ENCODE data around the gene KAZN.

KAZN gene

GRCh38 chr1:14997646-14998276 is 399.3 kb downstream of the KAZN start:
- no peak overlapping the region for H2AFZ ChIP-seq (ENCODE audit: low read depth, low read length)
- H4K91ac ChIP-seq (ENCODE audit: low read length): peak overlapping the region; percentile 25
- 60% methylated on average over 12 of the region's 12 CpGs for WGBS

DNA sequence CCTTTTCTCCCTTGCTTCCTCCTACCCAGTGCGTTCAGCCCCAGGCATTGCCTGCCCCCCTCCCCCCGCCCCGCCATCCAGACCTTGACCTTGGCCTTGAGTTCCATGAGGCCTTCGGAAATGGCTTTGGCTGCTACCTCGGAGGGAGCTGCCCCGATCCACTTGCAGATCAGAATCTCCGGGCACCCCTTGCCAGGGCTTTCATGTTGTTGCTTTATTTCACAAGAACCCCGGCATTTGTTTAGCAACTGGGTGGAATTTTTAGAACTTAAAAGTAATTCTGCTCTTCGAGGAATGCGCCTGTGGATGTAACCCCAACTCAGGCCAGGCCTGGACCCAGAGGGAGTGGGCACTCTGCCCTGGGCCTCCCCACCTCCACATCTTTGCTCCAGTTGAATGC is 401.0 kb downstream of the KAZN start:
- Histone ChIP-seq H2AFZ (ENCODE audit: low read depth, low read length) (no peak overlapping the region), H3K18ac (ENCODE audit: low read depth in 1 of 2, low read length in 2 of 2) (peak overlapping the region in 1 of 2 experiments; percentile 3), H3K4ac (ENCODE audit: low read depth in 1 of 2, low read length in 2 of 2) (peak overlapping the region in 1 of 2 experiments; percentile 46), H2BK12ac (ENCODE audit: low read length in 2 of 2) (no peak overlapping the region), H3K79me1 (replicated peaks; ENCODE audit: low read length, poor library complexity, severe bottlenecking) (peaks cover 38% of the 10 kb centered on the region), H2BK120ac (ENCODE audit: low read depth, low read length) (no peak overlapping the region), H3K23ac (ENCODE audit: low read length in 2 of 2) (no peak overlapping the region), H3K9ac (ENCODE audit: low read length) (no peak overlapping the region), H3K27ac (ENCODE audit: low read length, poor library complexity, severe bottlenecking) (no peak overlapping the region), H3K4me3 (ENCODE audit: insufficient read depth in 1 of 2, low read depth in 1 of 2, low read length in 2 of 2) (no peak overlapping the region), H2BK15ac (ENCODE audit: low read depth, poor library complexity, severe bottlenecking) (peak overlapping the region; percentile 71), H3K9me3 (ENCODE audit: control insufficient read depth, low read length) (no peaks in the 10 kb centered on the region), H3K4me2 (ENCODE audit: low read length, poor library complexity, severe bottlenecking) (no peak overlapping the region), H3K36me3 (ENCODE audit: control insufficient read depth in 1 of 2, insufficient read depth in 2 of 2, low read depth in 1 of 2, low read length in 2 of 2) (peaks cover 0 to 8% of the 10 kb centered on the region in 2 experiments), H2AK5ac (ENCODE audit: low read length, severe bottlenecking) (peak overlapping the region; percentile 9), H3K4me1 (ENCODE audit: control insufficient read depth, insufficient read depth, low read depth, low read length) (peaks cover 50% of the 10 kb centered on the region), H2BK5ac (ENCODE audit: low read depth, low read length, poor library complexity, severe bottlenecking) (no peak overlapping the region), H3K27me3 (ENCODE audit: control insufficient read depth in 1 of 2, insufficient read depth in 1 of 2, low read length in 2 of 2) (no peaks in the 10 kb centered on the region), H4K8ac (ENCODE audit: low read length) (peak overlapping the region; percentile 53), H4K91ac (ENCODE audit: low read length) (no peak overlapping the region), H3K14ac (ENCODE audit: low read length in 2 of 2) (no peak overlapping the region)
- WGBS: 98% methylated on average over 10 of the region's 10 CpGs
- no peak for DNase-seq

More at GRCh38 chr1:14997646-14998276, 399.3 kb downstream of the KAZN start:
- H2BK5ac ChIP-seq (ENCODE audit: low read depth, low read length, poor library complexity, severe bottlenecking): no peak overlapping the region
- H3K4me2 ChIP-seq (ENCODE audit: low read length, poor library complexity, severe bottlenecking): no peak overlapping the region
- H3K4me1 ChIP-seq (ENCODE audit: control insufficient read depth, insufficient read depth, low read depth, low read length): peaks cover 47% of the 10 kb centered on the region
- H3K9ac ChIP-seq (ENCODE audit: low read length): peak overlapping the region; percentile 38
- DNase-seq: peak; percentile 41
- H3K9me3 ChIP-seq (ENCODE audit: control insufficient read depth, low read length): no peaks in the 10 kb centered on the region
- no peak overlapping the region for H3K4me3 ChIP-seq (ENCODE audit: insufficient read depth in 1 of 2, low read depth in 1 of 2, low read length in 2 of 2)
- peak overlapping the region; percentile 77 for H3K27ac ChIP-seq (ENCODE audit: low read length, poor library complexity, severe bottlenecking)
- peak overlapping the region; percentile 71 for H2AK5ac ChIP-seq (ENCODE audit: low read length, severe bottlenecking)
- no peak overlapping the region for H2BK120ac ChIP-seq (ENCODE audit: low read depth, low read length)
- peaks cover 0 to 13% of the 10 kb centered on the region in 2 experiments for H3K36me3 ChIP-seq (ENCODE audit: control insufficient read depth in 1 of 2, insufficient read depth in 2 of 2, low read depth in 1 of 2, low read length in 2 of 2)
- peak overlapping the region; percentile 62 for H2BK15ac ChIP-seq (ENCODE audit: low read depth, poor library complexity, severe bottlenecking)
- peak overlapping the region; percentile 62 to 95 for H2BK12ac ChIP-seq (ENCODE audit: low read length in 2 of 2)
- H3K14ac ChIP-seq (ENCODE audit: low read length in 2 of 2): peak overlapping the region in 1 of 2 experiments; percentile 86
- H4K8ac ChIP-seq (ENCODE audit: low read length): peak overlapping the region; percentile 70
- H3K18ac ChIP-seq (ENCODE audit: low read depth in 1 of 2, low read length in 2 of 2): peak overlapping the region; percentile 52 to 95
- H3K4ac ChIP-seq (ENCODE audit: low read depth in 1 of 2, low read length in 2 of 2): peak overlapping the region; percentile 55 to 74
- no peaks in the 10 kb centered on the region for H3K27me3 ChIP-seq (ENCODE audit: control insufficient read depth in 1 of 2, insufficient read depth in 1 of 2, low read length in 2 of 2)
- peak overlapping the region in 1 of 2 experiments; percentile 32 for H3K23ac ChIP-seq (ENCODE audit: low read length in 2 of 2)
- peaks cover 32% of the 10 kb centered on the region for H3K79me1 ChIP-seq (replicated peaks; ENCODE audit: low read length, poor library complexity, severe bottlenecking)

- Histone ChIP-seq H3K79me1 (replicated peaks; ENCODE audit: low read length, poor library complexity, severe bottlenecking) (peaks cover 41% of the 10 kb centered on the region), H2BK5ac (ENCODE audit: low read depth, low read length, poor library complexity, severe bottlenecking) (no peak overlapping the region), H2BK12ac (ENCODE audit: low read length in 2 of 2) (no peak overlapping the region), H3K4me1 (ENCODE audit: control insufficient read depth, insufficient read depth, low read depth, low read length) (peaks cover 47% of the 10 kb centered on the region), H2AFZ (ENCODE audit: low read depth, low read length) (no peak overlapping the region), H3K9me3 (ENCODE audit: control insufficient read depth, low read length) (no peaks in the 10 kb centered on the region), H3K4me2 (ENCODE audit: low read length, poor library complexity, severe bottlenecking) (no peak overlapping the region), H3K18ac (ENCODE audit: low read depth in 1 of 2, low read length in 2 of 2) (no peak overlapping the region), H3K4ac (ENCODE audit: low read depth in 1 of 2, low read length in 2 of 2) (no peak overlapping the region), H3K27me3 (ENCODE audit: control insufficient read depth in 1 of 2, insufficient read depth in 1 of 2, low read length in 2 of 2) (no peaks in the 10 kb centered on the region), H2AK5ac (ENCODE audit: low read length, severe bottlenecking) (peak overlapping the region; percentile 67), H2BK120ac (ENCODE audit: low read depth, low read length) (peak overlapping the region; percentile 35), H3K27ac (ENCODE audit: low read length, poor library complexity, severe bottlenecking) (no peak overlapping the region), H3K36me3 (ENCODE audit: control insufficient read depth in 1 of 2, insufficient read depth in 2 of 2, low read depth in 1 of 2, low read length in 2 of 2) (peaks cover 0 to 5% of the 10 kb centered on the region in 2 experiments), H3K9ac (ENCODE audit: low read length) (no peak overlapping the region), H3K14ac (ENCODE audit: low read length in 2 of 2) (no peak overlapping the region), H4K8ac (ENCODE audit: low read length) (no peak overlapping the region), H3K23ac (ENCODE audit: low read length in 2 of 2) (no peak overlapping the region), H2BK15ac (ENCODE audit: low read depth, poor library complexity, severe bottlenecking) (peak overlapping the region; percentile 8), H4K91ac (ENCODE audit: low read length) (no peak overlapping the region), H3K4me3 (ENCODE audit: insufficient read depth in 1 of 2, low read depth in 1 of 2, low read length in 2 of 2) (no peak overlapping the region)
- no peak for DNase-seq
- WGBS: 100% methylated on average over 3 of the region's 4 CpGs
Observed at GRCh38 chr1:15000030-15000429, 401.5 kb downstream of the KAZN start.

DNA sequence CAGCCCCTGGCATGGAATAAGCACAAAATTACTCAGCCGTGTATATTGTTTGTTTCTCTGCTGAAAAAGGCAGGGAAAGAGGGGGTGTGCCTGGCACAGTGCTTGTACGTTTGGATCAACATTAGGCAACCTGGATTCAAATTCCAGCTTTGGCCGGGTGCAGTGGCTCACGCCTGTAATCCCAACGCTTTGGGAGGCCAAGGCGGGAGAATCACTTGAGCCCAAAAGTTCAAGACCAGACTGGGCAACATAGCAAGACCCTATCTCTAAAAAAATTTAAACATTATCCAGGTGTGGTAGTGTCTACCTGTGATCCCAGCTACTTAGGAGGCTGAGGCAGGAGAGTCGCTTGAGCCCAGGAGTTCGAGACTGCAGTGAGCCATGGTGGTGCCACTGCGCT is 402.2 kb downstream of the KAZN start:
- H3K4ac ChIP-seq (ENCODE audit: low read depth in 1 of 2, low read length in 2 of 2): no peak overlapping the region
- H2BK15ac ChIP-seq (ENCODE audit: low read depth, poor library complexity, severe bottlenecking): no peak overlapping the region
- no peak overlapping the region for H3K4me3 ChIP-seq (ENCODE audit: insufficient read depth in 1 of 2, low read depth in 1 of 2, low read length in 2 of 2)
- no peak overlapping the region for H3K23ac ChIP-seq (ENCODE audit: low read length in 2 of 2)
- H2BK12ac ChIP-seq (ENCODE audit: low read length in 2 of 2): peak overlapping the region in 1 of 2 experiments; percentile 31
- H3K9ac ChIP-seq (ENCODE audit: low read length): no peak overlapping the region
- no peak overlapping the region for H2AFZ ChIP-seq (ENCODE audit: low read depth, low read length)
- H2BK120ac ChIP-seq (ENCODE audit: low read depth, low read length): no peak overlapping the region
- H4K91ac ChIP-seq (ENCODE audit: low read length): no peak overlapping the region
- H3K4me2 ChIP-seq (ENCODE audit: low read length, poor library complexity, severe bottlenecking): no peak overlapping the region
- DNase-seq: no peak
- WGBS: 93% methylated on average over 9 of the region's 9 CpGs
- no peaks in the 10 kb centered on the region for H3K9me3 ChIP-seq (ENCODE audit: control insufficient read depth, low read length)
- H3K18ac ChIP-seq (ENCODE audit: low read depth in 1 of 2, low read length in 2 of 2): no peak overlapping the region
- peaks cover 43% of the 10 kb centered on the region for H3K79me1 ChIP-seq (replicated peaks; ENCODE audit: low read length, poor library complexity, severe bottlenecking)
- no peaks in the 10 kb centered on the region for H3K27me3 ChIP-seq (ENCODE audit: control insufficient read depth in 1 of 2, insufficient read depth in 1 of 2, low read length in 2 of 2)
- no peak overlapping the region for H3K27ac ChIP-seq (ENCODE audit: low read length, poor library complexity, severe bottlenecking)
- no peak overlapping the region for H3K14ac ChIP-seq (ENCODE audit: low read length in 2 of 2)
- H3K36me3 ChIP-seq (ENCODE audit: control insufficient read depth in 1 of 2, insufficient read depth in 2 of 2, low read depth in 1 of 2, low read length in 2 of 2): peaks cover 0 to 5% of the 10 kb centered on the region in 2 experiments
- H2BK5ac ChIP-seq (ENCODE audit: low read depth, low read length, poor library complexity, severe bottlenecking): no peak overlapping the region
- H2AK5ac ChIP-seq (ENCODE audit: low read length, severe bottlenecking): peak overlapping the region; percentile 76
- H3K4me1 ChIP-seq (ENCODE audit: control insufficient read depth, insufficient read depth, low read depth, low read length): peaks cover 50% of the 10 kb centered on the region
- no peak overlapping the region for H4K8ac ChIP-seq (ENCODE audit: low read length)
